Measurements from ENCODE around the gene URB2.

DNA sequence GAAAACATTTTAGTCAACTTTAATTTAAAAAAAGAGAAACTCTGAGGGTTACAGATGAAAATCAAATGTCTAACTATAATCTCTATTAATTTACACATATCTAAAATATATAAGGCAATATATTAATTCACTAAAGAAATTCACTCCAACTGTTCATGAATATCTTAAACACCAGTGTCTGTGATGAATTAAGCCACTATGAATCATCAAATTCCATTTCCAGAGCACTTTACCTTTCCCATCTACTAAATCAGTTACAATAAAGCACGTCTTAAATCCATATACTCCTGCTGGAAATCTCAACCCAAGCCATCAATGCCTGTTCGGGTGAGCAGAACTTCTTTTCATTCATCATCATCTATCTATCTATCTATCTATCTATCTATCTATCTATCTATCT, 4.4 kb upstream of the URB2 start:
- TF ChIP-seq, protein P1, sequence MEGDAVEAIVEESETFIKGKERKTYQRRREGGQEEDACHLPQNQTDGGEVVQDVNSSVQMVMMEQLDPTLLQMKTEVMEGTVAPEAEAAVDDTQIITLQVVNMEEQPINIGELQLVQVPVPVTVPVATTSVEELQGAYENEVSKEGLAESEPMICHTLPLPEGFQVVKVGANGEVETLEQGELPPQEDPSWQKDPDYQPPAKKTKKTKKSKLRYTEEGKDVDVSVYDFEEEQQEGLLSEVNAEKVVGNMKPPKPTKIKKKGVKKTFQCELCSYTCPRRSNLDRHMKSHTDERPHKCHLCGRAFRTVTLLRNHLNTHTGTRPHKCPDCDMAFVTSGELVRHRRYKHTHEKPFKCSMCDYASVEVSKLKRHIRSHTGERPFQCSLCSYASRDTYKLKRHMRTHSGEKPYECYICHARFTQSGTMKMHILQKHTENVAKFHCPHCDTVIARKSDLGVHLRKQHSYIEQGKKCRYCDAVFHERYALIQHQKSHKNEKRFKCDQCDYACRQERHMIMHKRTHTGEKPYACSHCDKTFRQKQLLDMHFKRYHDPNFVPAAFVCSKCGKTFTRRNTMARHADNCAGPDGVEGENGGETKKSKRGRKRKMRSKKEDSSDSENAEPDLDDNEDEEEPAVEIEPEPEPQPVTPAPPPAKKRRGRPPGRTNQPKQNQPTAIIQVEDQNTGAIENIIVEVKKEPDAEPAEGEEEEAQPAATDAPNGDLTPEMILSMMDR (IDR thresholded peaks at IDR 0.05) = no peak
- TF ChIP-seq EZH2 (IDR thresholded peaks at IDR 0.05) = no peak

Measured in neural progenitor cell (in vitro differentiated cells).